HFFc6 (cell line): ENCODE measurements around the gene GLTP. TPM values are rescaled to one million over a fixed set of nuclear protein-coding genes. Genes with fewer than 3 reads are reported as not detected.

Source experiments
- DNase-seq: peaks from one replicate; pipeline ENCODE4 v3.0.0-alpha.2; 2018
- H3K27ac Mint-ChIP-seq: 2 replicates; pipeline ENCODE4 v1.8.0; 2020; ENCODE audit warnings: mild to moderate bottlenecking, mixed read lengths
- H3K27me3 Mint-ChIP-seq: 2 replicates; pipeline ENCODE4 v1.8.0; 2021; ENCODE audit warnings: mild to moderate bottlenecking, moderate library complexity, mixed read lengths; ENCODE audit not compliant: insufficient read depth
- H3K36me3 Mint-ChIP-seq: 2 replicates; pipeline ENCODE4 v1.8.0; 2021; ENCODE audit warnings: low read depth, mixed read lengths
- H3K4me1 Mint-ChIP-seq: 2 replicates; pipeline ENCODE4 v1.8.0; 2020; ENCODE audit warnings: low read depth, mixed read lengths
- H3K4me3 Mint-ChIP-seq: 2 replicates; pipeline ENCODE4 v1.8.0; 2020; ENCODE audit warnings: mild to moderate bottlenecking, moderate library complexity, mixed read lengths
- H3K9me3 Mint-ChIP-seq: 2 replicates; pipeline ENCODE4 v1.8.0; 2020; ENCODE audit warnings: mild to moderate bottlenecking, mixed read lengths
- microRNA-seq: library from miRNA; unstranded; fragments of <30 nt; microRNA quantifications from one replicate; pipeline ENCODE4, GENCODE V29; 2019
- total RNA-seq, 6 experiments: library from RNA; stranded (reverse); fragmentation: NEBNext Ultra II Directional; extraction: Animal tissue kit (Norgen Biotek cat#: 25700); gene quantifications; 2 replicates in 1 of 6; 3 replicates in 5 of 6; pipeline ENCODE4 v1.2.3, GENCODE V29; 2021
- TF ChIP-seq, protein P1 (sequence below): fragments of 200-600 bp; sonication (generic); IDR thresholded peaks from 2 replicates; pipeline ENCODE4 v1.5.0; 2021; ENCODE audit warnings: antibody characterized with exemption, mild to moderate bottlenecking

GLTP gene
- total RNA-seq, 6 experiments from 2014 or later: 77.4 to 87.9 (median 82.0) TPM

GRCh38 chr12:109803678-109804077, 76.7 kb downstream of the GLTP start:
- Mint-ChIP-seq H3K4me3 (no peak overlapping the region), H3K27me3 (no peaks in the 10 kb centered on the region; the same call in 1 of the 2 replicates), H3K9me3 (no peaks in the 10 kb centered on the region), H3K27ac (no peak overlapping the region), H3K36me3 (no peaks in the 10 kb centered on the region), H3K4me1 (no peaks in the 10 kb centered on the region)
- no peak for DNase-seq
- TF ChIP-seq, protein P1, sequence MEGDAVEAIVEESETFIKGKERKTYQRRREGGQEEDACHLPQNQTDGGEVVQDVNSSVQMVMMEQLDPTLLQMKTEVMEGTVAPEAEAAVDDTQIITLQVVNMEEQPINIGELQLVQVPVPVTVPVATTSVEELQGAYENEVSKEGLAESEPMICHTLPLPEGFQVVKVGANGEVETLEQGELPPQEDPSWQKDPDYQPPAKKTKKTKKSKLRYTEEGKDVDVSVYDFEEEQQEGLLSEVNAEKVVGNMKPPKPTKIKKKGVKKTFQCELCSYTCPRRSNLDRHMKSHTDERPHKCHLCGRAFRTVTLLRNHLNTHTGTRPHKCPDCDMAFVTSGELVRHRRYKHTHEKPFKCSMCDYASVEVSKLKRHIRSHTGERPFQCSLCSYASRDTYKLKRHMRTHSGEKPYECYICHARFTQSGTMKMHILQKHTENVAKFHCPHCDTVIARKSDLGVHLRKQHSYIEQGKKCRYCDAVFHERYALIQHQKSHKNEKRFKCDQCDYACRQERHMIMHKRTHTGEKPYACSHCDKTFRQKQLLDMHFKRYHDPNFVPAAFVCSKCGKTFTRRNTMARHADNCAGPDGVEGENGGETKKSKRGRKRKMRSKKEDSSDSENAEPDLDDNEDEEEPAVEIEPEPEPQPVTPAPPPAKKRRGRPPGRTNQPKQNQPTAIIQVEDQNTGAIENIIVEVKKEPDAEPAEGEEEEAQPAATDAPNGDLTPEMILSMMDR: no peak

DNA sequence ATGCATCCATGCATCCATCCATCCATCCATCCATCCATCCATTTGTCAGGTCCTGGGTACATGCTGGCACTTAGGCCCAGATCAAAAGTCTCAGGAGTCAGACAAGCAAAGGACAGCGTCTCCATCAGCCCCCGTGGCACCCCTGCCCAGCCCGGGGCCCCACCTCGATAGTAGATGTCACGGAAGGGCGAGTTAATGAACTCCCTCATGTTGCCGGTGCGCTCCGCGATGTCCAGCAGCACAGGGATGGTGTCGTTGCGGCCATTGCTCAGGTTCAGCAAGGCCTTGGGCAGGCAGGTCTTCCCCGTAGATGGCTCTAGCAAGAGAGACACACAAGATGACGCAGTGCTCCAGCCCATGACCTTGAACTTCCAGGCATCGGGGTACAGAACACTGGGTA, 77.5 kb downstream of the GLTP start:
- H3K4me3 Mint-ChIP-seq: no peak overlapping the region
- H3K27ac Mint-ChIP-seq: no peak overlapping the region
- H3K9me3 Mint-ChIP-seq: no peaks in the 10 kb centered on the region
- H3K27me3 Mint-ChIP-seq: no peaks in the 10 kb centered on the region; the same call in 1 of the 2 replicates
- DNase-seq: no peak
- no peaks in the 10 kb centered on the region for H3K36me3 Mint-ChIP-seq
- TF ChIP-seq, protein P1: no peak
- no peaks in the 10 kb centered on the region for H3K4me1 Mint-ChIP-seq

Small RNA genes lying within 50 kb of the gene (microRNA-seq; reads per million reads assigned to microRNA genes)
- gene MIR4497: not detected

Other genes with a start within 250 kb of the GLTP start
- gene FAM222A, start 166.7 kb downstream of the GLTP start, total RNA-seq: under 1 TPM; 0.46 to 0.65 (median 0.64) TPM
- 1 to 10 TPM; 1.6 to 2.5 (median 1.9) TPM for gene TRPV4, start 47.1 kb downstream of the GLTP start, total RNA-seq
- 10 to 100 TPM; 15.0 to 21.0 (median 18.2) TPM for gene TCHP, start 19.7 kb upstream of the GLTP start, total RNA-seq
- 10 to 100 TPM; 56.9 to 68.8 (median 64.9) TPM for gene GIT2, start 115.8 kb upstream of the GLTP start, total RNA-seq
- gene ANKRD13A, start 118.9 kb upstream of the GLTP start, total RNA-seq: 100 to 1,000 TPM; 133 to 150 (median 146) TPM
- 1 to 10 TPM; 4.2 to 5.8 (median 4.6) TPM for gene C12orf76, start 168.0 kb upstream of the GLTP start, total RNA-seq
- 10 to 100 TPM in 5 of 6 experiments, 1 to 10 TPM in 1; 9.4 to 14.4 (median 12.8) TPM for gene IFT81, start 243.8 kb upstream of the GLTP start, total RNA-seq